Fibroblast of skin of scalp (primary cell): ENCODE results near the gene HPS4. TPM values are rescaled to one million over a fixed set of nuclear protein-coding genes. Genes with fewer than 3 reads are reported as not detected.
A peak's percentile ranks its signal among the peaks of the same experiment; 100 is the strongest.
"Not testable (repeated sequence)": the region's sequence is repeated elsewhere in the genome, so short reads cannot be mapped to it uniquely, and the experiment has no call there.

Experiments used
- DNase-seq: peaks from one replicate; pipeline ENCODE4 v3.0.0-alpha.2; 2013
- polyA plus RNA-seq, 2 experiments: library from polyadenylated mRNA; unstranded; fragments of 120-200 nt; gene quantifications; one replicate each; pipeline ENCODE4 v1.2.1, GENCODE V29; 2013; ENCODE audit not compliant: insufficient read length in 2 of 2

Gene HPS4
- polyA plus RNA-seq (2013, experiment 1 of 2; ENCODE audit: insufficient read length), result 16.7 TPM
- polyA plus RNA-seq (2013, experiment 2 of 2; ENCODE audit: insufficient read length), result 17.7 TPM

DNA sequence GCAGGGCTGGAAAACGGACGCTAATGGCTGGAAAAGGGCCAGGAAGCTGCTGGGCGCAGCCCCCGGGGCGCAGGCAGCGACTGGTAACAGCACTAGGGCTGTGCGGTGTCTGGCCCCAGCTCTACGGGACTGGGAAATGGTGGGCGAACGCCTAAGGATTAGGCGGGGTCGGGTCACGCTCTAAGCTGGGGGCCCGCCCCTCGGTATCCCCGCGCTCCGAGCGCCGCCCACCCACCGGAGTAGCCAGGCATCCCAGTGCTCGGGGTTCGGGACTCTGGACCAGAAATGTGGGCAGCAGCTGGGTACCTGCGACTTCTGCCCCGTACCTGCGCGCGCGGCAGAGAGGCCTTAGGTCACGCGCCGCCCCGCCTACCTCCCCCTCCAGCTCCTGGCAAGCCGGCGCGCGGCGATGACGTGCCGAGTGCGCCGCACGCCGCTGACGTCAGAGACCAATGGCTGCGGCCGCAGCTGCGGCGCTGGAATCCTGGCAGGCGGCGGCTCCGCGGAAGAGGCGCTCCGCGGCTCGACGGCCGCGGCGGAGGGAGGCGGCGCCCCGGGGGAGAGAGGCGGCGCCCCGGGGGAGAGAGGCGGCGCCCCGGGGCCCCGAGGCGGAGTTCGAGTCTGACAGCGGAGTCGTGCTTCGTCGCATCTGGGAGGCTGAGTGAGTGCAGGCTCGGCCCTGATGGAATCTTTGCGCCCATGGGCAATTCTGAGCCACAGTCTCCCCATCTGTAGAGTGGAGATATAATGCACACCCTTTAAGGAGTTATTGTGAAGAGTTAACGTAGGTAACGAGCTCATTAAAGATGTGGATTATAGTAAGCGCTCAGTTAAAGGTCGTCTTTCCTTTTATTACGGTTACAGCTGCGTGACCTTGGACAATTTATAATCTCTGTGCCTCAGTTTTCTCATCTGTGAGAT is at the start of gene HPS4, which contains the start of gene SRRD:
Gene HPS4 (minus strand): TSS at position 345 of the 921 bp plus-strand sequence. CDS start 2,021 bp downstream, outside the sequence.
Gene SRRD (plus strand): TSS at position 439 of the 921 bp plus-strand sequence. CDS start 14 bp downstream, at position 453.
- peak; percentile 91 for DNase-seq

DNA sequence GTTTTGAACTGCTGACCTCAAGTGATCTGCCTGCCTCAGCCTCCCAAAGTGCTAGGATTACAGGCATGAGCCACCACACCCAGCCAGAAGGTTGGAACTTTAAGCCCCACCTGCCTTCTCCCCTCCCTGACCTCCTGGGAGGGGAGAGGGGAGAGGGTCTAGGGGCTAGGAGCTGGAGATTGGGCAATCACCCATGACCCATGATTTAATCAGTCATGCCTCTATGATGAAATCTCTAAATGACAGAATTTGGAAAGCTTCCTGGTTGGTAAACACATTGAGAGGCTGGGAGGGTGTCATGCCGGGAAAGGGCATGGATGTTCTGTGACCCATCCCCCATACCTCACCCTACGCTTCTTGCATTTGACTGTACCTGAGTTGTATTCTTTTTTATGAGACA is 45.8 kb upstream of the HPS4 start:
- DNase-seq, result no peak

DNA sequence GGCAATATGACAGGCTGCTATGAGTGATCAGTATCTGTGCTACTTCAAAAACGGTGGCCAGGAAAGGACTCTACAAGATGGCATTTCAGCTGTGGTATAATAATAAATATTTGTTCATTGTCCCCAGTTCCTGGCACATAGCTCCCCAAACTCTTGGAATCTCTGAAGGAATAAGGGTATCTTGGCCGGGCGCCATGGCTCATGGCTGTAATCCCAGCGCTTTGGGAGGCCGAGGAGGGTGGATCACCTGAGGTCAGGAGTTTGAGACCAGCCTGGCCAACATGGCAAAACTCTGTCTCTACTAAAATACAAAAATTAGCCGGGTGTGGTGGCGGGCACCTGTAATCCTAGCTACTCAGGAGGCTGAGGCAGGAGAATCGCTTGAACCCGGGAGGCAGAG is 44.9 kb upstream of the HPS4 start:
- DNase-seq, result not testable (repeated sequence)

DNA sequence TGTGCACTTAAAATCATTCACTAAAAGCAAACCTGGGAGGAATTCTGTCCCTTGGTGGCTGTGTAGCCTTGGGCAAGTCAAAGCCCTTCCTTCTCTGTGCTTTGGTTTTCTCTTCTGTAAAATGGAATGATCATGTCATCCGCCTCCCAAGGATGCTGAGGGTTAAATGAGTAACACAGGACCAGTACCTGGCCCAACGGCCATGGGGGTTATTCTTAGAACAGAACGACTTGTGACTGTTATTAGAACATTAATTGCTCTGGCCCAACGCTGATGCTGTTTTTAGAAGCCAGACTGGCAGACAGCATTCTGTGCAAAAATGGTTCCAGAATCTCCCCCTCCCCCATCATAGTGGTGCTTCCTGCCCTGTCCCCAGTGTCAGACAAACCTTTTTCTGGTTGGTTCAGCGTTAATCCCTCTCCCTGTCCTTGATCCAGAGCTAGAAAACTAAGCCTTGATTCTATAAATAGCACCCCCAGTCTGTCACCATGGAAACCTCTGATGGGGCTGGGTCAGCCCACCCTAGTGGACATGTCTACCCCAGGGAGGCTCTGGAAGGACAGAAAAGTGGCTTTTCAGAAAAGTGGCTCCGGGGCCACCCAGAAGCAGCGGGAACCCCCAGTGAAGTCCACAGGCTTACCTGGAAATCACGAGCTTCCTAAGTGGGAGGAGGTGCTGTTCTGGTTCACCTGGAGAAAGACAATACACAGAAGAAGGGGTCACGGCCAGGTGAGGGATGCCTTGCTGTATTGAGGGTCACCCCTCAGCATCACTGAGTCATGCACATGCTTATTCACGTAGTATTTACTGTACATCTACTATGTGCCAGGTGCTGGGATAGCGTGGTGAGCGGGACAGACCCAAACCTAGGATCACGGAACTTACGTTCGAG is 44.2 kb upstream of the HPS4 start:
- DNase-seq, result no peak

DNA sequence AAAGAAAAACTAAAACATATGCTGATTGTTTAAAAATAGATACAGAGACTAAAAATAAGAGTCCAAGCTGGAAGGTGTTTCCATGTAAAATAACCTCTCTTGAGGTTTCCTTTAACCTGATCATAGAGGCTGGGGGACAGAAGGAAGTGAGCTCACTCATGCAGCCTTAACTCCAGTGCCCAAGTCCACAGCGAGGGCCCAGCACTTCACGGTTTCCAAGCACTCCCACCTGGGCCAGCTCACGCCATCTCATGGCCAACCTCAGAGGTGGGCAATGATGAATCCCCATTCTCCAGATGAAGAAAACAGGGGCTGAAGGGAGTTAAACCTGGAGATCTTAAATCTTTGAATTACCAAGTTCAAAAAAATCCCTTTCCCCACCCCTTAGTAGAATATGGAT is 43.6 kb upstream of the HPS4 start:
- DNase-seq, result no peak

DNA sequence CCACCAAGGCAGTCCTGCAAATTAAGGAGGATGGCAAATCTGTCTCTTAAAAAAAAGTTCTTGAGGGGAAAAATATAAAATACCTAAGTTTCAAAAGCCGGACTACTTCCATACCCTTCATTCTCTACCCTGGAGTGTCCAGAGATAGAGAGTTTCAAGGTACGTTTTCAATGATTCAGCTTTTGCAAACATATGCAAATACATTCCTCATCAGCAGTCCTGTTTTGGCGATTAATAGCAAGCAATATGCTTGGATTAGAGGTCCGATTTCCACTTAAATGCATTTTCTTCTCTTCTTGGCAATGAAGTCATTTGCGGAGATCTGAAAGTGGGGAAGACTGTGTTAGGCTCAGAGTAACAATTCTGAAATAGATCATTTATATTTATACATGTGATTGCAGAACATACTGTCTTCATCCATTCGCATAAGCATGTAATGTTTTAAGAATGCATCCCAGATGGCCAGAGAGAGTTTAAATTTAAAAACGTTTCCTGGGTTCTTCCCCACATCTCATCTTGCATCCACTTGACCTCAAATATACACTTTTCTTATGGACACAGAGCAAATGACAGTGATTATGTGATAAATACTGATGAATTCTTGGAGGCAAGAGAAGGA is 42.5 kb upstream of the HPS4 start:
- no peak for DNase-seq

DNA sequence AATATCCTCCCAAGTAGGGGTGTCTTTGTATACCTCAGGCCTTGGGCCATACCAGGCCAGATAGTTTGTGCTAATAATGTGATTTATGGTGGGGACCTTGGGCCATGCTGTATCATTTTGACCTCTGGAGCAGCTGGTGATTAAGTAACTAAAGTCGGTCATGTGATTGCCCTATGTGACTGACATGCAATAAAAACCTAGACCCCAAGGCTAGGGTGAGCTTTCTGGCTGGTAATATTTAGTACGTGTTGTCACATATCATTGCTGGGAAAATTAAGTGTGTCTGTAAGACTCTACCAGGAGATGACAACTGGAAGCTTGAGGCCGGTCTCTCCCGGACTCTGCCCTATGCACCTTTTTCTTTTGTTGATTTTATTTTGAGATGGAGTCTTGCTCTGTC is 41.3 kb upstream of the HPS4 start:
- no peak for DNase-seq

DNA sequence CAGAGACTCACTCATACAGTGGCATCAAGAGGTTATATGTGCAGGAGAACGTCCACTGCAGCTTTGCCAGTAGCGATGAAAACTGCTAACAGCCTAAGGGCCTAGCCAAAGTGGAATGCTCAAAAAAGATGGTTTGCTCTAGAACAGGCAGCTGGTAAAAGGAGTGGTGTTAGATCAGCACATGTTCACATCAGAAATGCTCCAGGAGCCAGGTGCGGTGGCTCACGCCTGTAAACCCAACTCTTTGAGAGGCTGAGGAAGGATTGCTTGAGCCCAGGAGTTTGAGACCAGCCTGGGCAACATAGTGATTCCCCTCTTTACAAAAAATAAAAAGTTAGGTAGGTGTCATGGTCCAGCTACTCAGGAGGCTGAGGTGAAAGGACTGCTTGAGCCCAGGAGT is 39.0 kb upstream of the HPS4 start:
- DNase-seq, result no peak

DNA sequence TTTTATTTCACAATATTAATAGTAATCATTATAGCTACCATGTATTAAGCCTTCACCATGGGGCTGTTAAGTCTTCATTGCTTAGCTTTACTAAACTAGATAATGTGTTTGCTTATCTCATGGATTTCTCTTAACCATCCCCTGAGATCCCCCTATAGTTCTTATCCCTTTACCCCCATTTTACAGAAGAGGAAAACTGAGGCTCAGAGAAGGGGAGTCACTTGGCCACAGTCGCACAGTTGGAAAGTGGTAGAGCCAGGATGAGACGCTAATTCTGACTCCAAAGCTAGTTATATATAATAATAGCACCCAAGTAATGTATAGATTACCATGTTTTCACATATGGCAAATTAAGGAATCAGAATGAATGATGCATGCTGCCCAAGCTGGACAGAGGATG is 38.4 kb upstream of the HPS4 start:
- DNase-seq, result no peak

DNA sequence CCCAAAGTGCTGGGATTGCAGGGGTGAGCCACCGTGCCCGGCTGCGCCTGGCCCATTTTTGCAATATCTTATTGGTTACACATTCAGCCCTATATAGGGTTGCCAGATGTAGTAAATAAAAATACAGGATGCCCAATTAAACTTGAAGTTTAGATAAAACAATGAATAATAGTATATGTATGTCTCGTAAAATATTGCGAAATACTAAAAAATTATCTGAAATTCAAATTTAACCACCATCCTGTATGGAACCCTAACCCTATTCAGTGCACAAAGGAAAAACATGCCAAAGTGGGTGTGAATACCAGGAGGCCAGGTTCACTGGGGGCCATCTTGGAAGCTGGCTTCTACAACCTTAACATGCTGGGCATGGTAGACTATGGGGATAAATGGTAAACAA is 33.8 kb upstream of the HPS4 start:
- no peak for DNase-seq

DNA sequence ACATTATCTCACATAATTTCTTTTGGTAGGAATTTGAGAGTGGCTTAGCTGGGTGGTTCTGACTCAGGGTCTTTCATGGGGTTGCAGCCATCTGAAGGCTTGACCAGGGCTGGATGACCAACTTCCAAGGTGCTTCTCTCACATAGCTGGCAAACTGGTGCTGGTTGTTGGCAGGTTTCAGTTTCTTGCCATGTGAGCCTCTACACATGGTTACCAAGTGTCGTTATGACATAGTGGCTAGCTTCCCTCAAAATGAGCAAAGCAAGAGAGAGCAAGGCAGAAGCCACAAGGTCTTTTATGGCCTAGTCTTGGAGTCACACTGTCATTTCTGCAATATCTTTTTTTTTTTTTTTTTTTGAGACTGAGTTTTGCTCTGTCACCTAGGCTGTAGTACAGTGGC is 32.9 kb upstream of the HPS4 start:
- DNase-seq, result no peak

DNA sequence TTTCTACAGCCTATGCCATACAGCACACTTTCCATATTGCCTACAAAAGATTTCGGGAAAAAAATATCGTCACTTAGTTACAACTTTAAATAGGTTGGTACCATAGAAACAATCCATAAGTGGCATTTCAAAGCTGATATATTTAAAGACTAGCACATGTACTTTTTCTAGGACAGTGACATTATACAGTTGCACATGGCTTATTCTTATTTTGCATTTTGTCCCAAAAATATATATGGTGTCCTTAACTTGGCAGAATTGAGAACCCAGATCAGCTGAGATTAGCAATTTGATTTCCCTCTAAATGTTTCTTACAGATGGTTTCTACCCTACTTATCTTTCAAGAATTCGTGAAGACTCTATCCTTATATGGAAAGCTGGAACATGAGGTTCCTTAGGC is 32.3 kb upstream of the HPS4 start:
- no peak for DNase-seq

DNA sequence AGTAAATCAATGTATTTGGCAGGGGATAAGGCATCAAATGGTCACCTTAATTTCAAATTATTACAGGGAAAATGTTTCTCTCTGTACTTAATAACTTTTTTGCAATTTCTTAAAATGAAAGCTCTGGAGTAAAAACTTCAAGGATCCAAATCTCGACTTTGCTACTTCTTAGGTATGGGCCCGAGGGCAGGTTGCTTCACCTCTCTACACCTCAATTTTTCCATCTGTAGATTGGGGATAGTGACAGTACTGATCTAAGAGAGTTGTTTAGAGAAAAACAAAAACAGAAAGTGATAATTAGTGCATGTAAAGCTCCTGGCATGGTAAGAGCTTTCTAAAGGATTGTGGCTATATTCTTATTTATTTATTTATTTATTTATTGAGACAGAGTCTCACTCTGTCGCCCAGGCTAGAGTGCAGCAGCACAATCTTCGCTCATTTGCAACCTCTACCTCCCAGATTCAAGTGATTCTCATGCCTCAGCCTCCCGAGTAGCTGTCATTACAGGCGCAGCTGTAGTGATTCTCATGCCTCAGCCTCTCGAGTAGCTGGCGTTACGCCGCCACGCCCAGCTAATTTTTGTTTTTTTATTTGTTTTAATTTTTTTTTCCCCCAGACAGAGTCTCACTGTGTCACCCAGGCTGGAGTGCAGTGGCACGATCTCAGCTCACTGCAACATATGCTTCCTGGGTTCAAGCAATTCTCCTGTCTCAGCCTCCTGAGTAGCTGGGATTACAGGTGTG is 31.0 kb upstream of the HPS4 start:
- no peak for DNase-seq

DNA sequence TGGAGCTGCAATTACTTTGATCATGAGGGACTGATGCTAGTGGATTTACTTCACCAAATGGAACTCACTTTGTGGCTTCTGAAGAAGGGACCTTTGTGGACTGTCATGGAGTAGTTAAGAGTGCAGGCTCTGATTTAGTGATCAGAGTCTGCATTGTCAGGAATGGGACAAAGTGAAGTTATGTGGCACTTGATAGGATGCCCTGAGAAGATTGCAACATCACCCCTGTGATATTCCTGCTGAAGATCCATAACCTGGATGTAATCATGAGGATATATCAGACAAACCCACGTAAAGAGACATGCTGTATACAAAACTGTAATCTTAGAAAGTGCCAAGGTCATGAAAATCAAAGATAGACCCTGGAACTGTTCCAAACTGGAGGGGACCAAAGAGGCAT is 30.3 kb upstream of the HPS4 start:
- DNase-seq, result no peak

DNA sequence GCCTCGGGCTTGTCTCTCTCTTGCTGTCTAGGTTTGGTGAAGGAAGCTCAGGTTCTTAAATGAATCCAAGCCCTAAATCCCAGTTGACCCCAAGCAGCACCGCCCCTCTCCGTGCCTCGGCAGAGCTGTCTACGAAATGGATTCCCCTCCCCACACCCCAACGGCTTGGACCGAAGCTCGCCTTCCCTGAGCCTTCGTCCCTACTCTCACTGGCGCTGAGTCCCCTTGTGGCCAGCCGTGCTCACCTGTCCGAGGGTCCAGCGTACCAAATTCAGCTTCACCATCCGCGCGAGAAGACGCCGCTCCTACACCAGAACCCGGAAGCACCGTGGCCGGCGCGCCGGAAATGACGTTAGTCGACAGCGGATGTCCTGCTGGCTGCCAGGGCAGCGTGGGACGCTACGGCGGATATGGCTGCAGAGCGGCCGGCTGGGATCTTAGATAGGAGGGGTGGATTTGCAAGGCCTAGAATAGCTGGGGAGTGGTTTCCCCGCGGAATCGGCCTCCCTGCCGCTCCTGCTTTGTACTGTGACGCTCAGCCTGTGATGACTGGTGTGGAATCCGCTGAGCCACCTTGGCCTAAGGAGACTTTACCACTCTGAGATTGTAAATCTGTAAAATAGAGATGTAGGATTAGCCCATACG is 28.7 kb upstream of the HPS4 start, which contains the start of gene TFIP11:
Gene TFIP11 (minus strand): TSS at position 325 of the 645 bp plus-strand sequence. CDS start 2,201 bp downstream, outside the sequence.
- peak; percentile 91 for DNase-seq

DNA sequence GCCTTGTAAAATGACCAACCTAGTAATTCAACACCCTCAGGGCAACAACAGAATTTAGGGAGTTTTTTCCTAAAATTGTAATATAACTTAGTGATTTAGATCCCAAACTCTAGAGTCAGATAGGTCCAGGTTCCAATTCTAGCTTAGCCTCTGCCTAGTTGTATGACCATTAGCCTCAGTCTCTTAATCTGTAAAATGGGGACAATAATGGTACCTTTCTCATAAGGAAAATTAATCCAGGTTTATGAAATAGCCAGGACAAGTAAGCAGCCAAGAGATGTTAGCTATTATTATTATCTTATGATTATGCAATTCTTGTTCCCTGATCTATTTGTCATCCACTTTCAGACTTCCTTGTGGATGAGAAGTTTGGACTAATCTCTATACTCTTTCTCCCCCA is 24.6 kb upstream of the HPS4 start:
- no peak for DNase-seq

DNA sequence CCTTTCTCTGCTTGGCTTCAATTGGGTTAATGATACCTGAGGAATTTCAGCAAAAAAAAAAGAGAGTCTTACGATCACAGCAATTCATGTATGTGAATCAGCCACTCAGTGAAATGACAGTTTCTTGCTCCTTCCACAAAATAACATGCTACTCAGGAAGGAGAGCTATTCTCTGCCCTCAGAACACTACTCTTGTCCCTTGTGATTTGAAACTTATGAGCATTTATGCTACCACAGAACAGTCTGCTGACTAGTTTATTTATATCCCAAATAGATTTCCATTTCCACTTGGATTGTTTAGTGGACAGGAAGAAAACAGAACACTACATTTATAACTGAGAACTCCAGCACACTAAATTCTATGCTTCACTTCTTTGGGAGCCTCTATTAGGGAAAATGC is 20.2 kb upstream of the HPS4 start:
- no peak for DNase-seq

DNA sequence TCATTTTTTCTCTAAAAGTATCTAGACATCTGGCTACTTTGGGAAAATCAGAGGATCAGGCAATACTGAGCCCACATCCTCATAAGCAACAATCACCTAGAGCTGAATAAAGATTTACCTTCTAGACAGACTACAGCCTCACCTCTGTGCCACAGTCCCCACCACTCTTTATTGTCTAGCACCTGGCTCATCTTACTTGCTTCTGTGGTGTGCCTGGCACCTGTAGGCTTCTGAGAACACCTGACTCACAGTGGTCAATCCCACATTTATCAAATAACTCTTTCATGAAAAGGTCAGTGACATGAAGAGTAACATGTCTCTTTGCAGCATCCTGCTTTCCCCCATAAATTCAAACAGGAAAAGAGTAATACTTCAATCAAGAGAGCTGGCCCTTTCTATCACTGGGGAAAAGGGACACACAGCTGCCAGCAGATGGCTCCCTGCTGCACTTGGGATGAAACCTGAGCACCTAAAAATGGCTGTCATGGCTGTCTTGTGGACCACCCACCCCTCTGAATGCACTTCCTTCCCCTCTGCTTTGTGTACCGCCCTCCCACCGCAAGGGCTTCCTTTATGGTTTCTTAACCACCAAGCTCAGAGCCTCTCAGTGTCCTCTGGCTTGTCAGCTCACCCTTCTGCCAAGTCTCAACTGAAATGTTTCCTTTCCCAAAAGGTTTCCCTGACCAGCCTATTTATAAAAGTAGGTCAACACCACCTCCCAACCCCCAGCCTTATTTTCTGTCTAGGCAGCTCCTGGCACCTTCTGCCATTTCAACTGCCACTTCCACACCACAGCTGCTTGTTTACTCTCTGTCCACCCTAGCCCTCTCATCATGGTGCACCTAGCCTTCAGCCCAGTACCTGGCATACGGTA is 19.3 kb upstream of the HPS4 start:
- peak; percentile 55 for DNase-seq

DNA sequence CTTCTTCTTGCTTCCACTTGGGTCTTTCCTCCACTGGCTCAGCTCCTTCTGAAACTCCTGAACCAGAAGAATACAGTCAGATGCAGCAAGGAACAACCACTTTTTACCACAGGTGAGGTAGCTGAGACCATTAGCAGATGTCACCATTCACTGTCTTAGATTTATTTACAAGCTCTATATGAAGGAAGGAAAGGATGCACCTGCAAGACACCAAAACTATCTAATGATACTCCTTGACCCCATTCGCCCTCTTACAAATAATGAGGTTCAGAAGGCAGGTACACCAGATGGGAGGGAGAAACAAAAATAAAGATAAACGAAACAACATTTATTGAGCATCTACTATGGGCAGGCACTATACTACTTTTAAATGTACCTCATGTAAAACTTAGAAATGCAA is 18.4 kb upstream of the HPS4 start:
- no peak for DNase-seq

DNA sequence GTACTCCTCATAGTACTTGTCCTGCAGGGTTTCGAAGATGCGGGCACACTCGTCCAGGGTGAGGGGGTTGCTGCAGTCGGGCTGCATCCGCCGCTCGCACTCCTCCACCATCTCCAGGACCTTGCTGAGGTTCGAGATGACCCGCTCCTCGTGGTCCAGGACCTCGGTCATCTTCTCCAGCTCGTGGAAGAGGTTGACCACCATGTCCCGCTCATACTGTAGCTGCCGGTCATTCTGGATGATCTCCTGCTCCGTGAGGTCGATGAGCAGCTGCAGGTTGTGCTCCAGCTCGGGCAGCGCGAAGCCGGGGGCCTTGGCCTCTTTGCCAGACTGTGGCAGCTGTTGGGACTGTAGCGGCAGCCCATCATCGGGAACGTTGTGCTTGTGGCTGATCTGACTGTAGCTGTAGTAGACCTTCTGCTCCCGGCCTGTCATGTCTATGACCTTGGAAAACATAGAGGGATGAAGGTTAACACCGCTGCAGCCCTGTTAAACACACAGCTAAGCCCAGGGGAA is 15.7 kb upstream of the HPS4 start:
- no peak for DNase-seq
